H1 (cell line): ENCODE measurements around the gene ENDOV. TPM values are rescaled to one million over a fixed set of nuclear protein-coding genes. Genes with fewer than 3 reads are reported as not detected.

Source experiments
- CTCF ChIA-PET: fragments of 300-600 bp; sonication (Branson Sonifier 250); formaldehyde crosslinking; loops from one replicate; lab custom pipeline; 2021; ENCODE audit not compliant: partially characterized antibody; lab: Charles Lee
- POLR2A ChIA-PET: fragments of 300-600 bp; sonication (Branson Sonifier 250); formaldehyde crosslinking; loops from one replicate; lab custom pipeline; 2021; ENCODE audit warnings: inconsistent platforms; ENCODE audit not compliant: partially characterized antibody; lab: Charles Lee
- DNase-seq, 2 experiments: peaks; one replicate each; pipeline versions ENCODE4 v3.0.0 to v3.0.0-alpha.2; 2010 to 2022; ENCODE audit warnings: low spot score in 2 of 2, low read depth in 1 of 2, mixed read lengths in 1 of 2
- FAIRE-seq: peaks from 2 replicates; lab custom pipeline; 2011; peaks lifted over from hg19 to GRCh38; lab: Jason Lieb, UNC
- H2AFZ ChIP-seq: 2 replicates; pipeline ENCODE4 v1.8.1; 2012; ENCODE audit warnings: low read length, inconsistent platforms
- H2AK5ac ChIP-seq: 2 replicates; pipeline ENCODE4 v1.6.1; 2013; ENCODE audit warnings: low read depth, low read length
- H2BK120ac ChIP-seq: replicated peaks from 2 replicates; pipeline ENCODE3; 2013; ENCODE audit warnings: low read depth, low read length, inconsistent platforms
- H2BK12ac ChIP-seq: 2 replicates; pipeline ENCODE4 v1.6.1; 2013; ENCODE audit warnings: low read depth, low read length
- H2BK15ac ChIP-seq: 2 replicates; pipeline ENCODE4 v1.6.1; 2013; ENCODE audit warnings: low read length
- H2BK20ac ChIP-seq: 2 replicates; pipeline ENCODE4 v1.6.1; 2013; ENCODE audit warnings: low read length
- H2BK5ac ChIP-seq: 2 replicates; pipeline ENCODE4 v1.6.1; 2013; ENCODE audit warnings: low read depth, low read length
- H3K14ac ChIP-seq: 2 replicates; pipeline ENCODE4 v1.6.1; 2013; ENCODE audit warnings: inconsistent platforms; ENCODE audit not compliant: insufficient read length
- H3K18ac ChIP-seq: 2 replicates; pipeline ENCODE4 v1.6.1; 2013; ENCODE audit warnings: low read length; ENCODE audit errors: extremely low read depth
- H3K23ac ChIP-seq: 2 replicates; pipeline ENCODE4 v1.6.1; 2013; ENCODE audit warnings: inconsistent platforms; ENCODE audit not compliant: insufficient read length
- H3K23me2 ChIP-seq: 2 replicates; pipeline ENCODE4 v1.6.1; 2013; ENCODE audit warnings: low read depth, low read length
- H3K27ac ChIP-seq: 2 replicates; pipeline ENCODE4 v1.6.1; 2011; ENCODE audit warnings: low read depth, low read length, inconsistent platforms
- H3K27me3 ChIP-seq, 4 experiments: replicated peaks in 1 of 4; 1 replicate in 1 of 4; 2 replicates in 3 of 4; pipeline versions ENCODE4 v1.6.1 to v1.8.1; 2011 to 2013; ENCODE audit warnings: low read length in 3 of 4, mild to moderate bottlenecking in 3 of 4, inconsistent platforms in 2 of 4, mixed read lengths in 2 of 4, moderate library complexity in 1 of 4; ENCODE audit not compliant: control insufficient read depth in 3 of 4, insufficient read depth in 3 of 4; ENCODE audit errors: extremely low read depth in 1 of 4
- H3K36me3 ChIP-seq, 4 experiments: 2 replicates each; pipeline versions ENCODE4 v1.6.1 to v1.8.1; 2011 to 2013; ENCODE audit warnings: mild to moderate bottlenecking in 4 of 4, low read length in 3 of 4, moderate library complexity in 2 of 4, control low read depth in 1 of 4, inconsistent platforms in 1 of 4; ENCODE audit not compliant: insufficient read depth in 4 of 4, control insufficient read depth in 2 of 4
- H3K4ac ChIP-seq: replicated peaks from 2 replicates; pipeline ENCODE3; 2013; ENCODE audit warnings: low read length, low read depth, mixed read lengths, inconsistent platforms; ENCODE audit not compliant: insufficient read length
- H3K4me1 ChIP-seq, 4 experiments: replicated peaks in 1 of 4; 1 replicate in 1 of 4; 2 replicates in 3 of 4; pipeline versions ENCODE4 v1.6.1 to v1.8.1; 2011 to 2013; ENCODE audit warnings: low read length in 3 of 4, inconsistent platforms in 2 of 4, mixed read lengths in 1 of 4; ENCODE audit not compliant: insufficient read depth in 4 of 4, control insufficient read depth in 3 of 4
- H3K4me2 ChIP-seq, 2 experiments: 2 replicates each; pipeline versions ENCODE4 v1.6.1 to v1.8.1; 2011 to 2013; ENCODE audit warnings: low read depth in 2 of 2, low read length in 2 of 2, control low read depth in 1 of 2, inconsistent platforms in 1 of 2, mild to moderate bottlenecking in 1 of 2; ENCODE audit not compliant: insufficient read depth in 1 of 2
- H3K4me3 ChIP-seq, 4 experiments: fragments of 200-600, 300-600 bp in 1 of 4; sonication (generic), shearing (Covaris generic), sonication (Bioruptor Twin) in 1 of 4; 2 replicates each; pipeline versions ENCODE4 v1.5.1 to v1.8.1; 2011 to 2016; ENCODE audit warnings: low read length in 4 of 4, low read depth in 3 of 4, control low read depth in 2 of 4, inconsistent platforms in 2 of 4, mild to moderate bottlenecking in 2 of 4, mixed read lengths in 1 of 4, moderate library complexity in 1 of 4; ENCODE audit not compliant: insufficient read depth in 2 of 4; ENCODE audit errors: extremely low read depth in 1 of 4
- H3K56ac ChIP-seq: replicated peaks from 2 replicates; pipeline ENCODE3; 2013; ENCODE audit warnings: low read depth, mild to moderate bottlenecking, mixed read lengths, low read length, inconsistent platforms; ENCODE audit not compliant: insufficient read length
- H3K79me1 ChIP-seq: 2 replicates; pipeline ENCODE4 v1.6.1; 2013; ENCODE audit warnings: low read depth, low read length, control low read depth
- H3K79me2 ChIP-seq, 2 experiments: 2 replicates each; pipeline versions ENCODE4 v1.6.1 to v1.8.1; 2012 to 2013; ENCODE audit warnings: low read length in 2 of 2, mild to moderate bottlenecking in 2 of 2, inconsistent platforms in 1 of 2; ENCODE audit not compliant: insufficient read depth in 2 of 2, control insufficient read depth in 1 of 2
- H3K9ac ChIP-seq, 4 experiments: replicated peaks in 1 of 4; 1 replicate in 1 of 4; 2 replicates in 3 of 4; pipeline versions ENCODE4 v1.6.1 to v1.8.1; 2011 to 2013; ENCODE audit warnings: low read depth in 3 of 4, low read length in 3 of 4, control low read depth in 2 of 4, mild to moderate bottlenecking in 2 of 4, moderate library complexity in 2 of 4, inconsistent platforms in 1 of 4; ENCODE audit errors: extremely low read depth in 1 of 4
- H3K9me3 ChIP-seq, 2 experiments: 2 replicates each; pipeline versions ENCODE4 v1.6.1 to v1.8.1; 2012 to 2013; ENCODE audit warnings: mild to moderate bottlenecking in 2 of 2, moderate library complexity in 2 of 2, control low read depth in 1 of 2, inconsistent platforms in 1 of 2, low read depth in 1 of 2, low read length in 1 of 2, mixed read lengths in 1 of 2; ENCODE audit not compliant: insufficient read depth in 2 of 2
- H4K20me1 ChIP-seq, 2 experiments: replicated peaks in 1 of 2; 2 replicates each; pipeline versions ENCODE3 to v1.8.1; 2011 to 2013; ENCODE audit warnings: inconsistent platforms in 2 of 2, low read length in 2 of 2, mild to moderate bottlenecking in 1 of 2; ENCODE audit not compliant: insufficient read depth in 2 of 2, control insufficient read depth in 1 of 2
- H4K5ac ChIP-seq: 2 replicates; pipeline ENCODE4 v1.6.1; 2013; ENCODE audit warnings: low read length, low read depth, mixed read lengths, inconsistent platforms; ENCODE audit not compliant: insufficient read length
- H4K8ac ChIP-seq: 2 replicates; pipeline ENCODE4 v1.8.0; 2013; ENCODE audit warnings: mild to moderate bottlenecking, moderate library complexity, low read length, inconsistent platforms; ENCODE audit not compliant: insufficient read depth; ENCODE audit errors: extremely low read depth
- H4K91ac ChIP-seq: replicated peaks from 2 replicates; pipeline ENCODE3; 2013; ENCODE audit warnings: low read length, mixed read lengths, inconsistent platforms; ENCODE audit not compliant: insufficient read length
- ASH2L ChIP-seq: fragments of 200-600, 300-600 bp; sonication (generic); IDR thresholded peaks from one replicate; pipeline ENCODE4 v1.7.1; 2017; ENCODE audit warnings: low read length
- CHD2 ChIP-seq: IDR thresholded peaks from 2 replicates; pipeline ENCODE4 v1.6.1; 2012; ENCODE audit warnings: low read length, improper control_type of control experiment
- GTF2F1 ChIP-seq: IDR thresholded peaks from 2 replicates; pipeline ENCODE4 v1.6.1; 2012; ENCODE audit warnings: low read depth, low read length, improper control_type of control experiment, borderline replicate concordance
- SIN3A ChIP-seq, 2 experiments: IDR thresholded peaks in 1 of 2; conservative IDR thresholded peaks in 1 of 2; 2 replicates each; pipeline ENCODE4 v1.6.1; 2011 to 2012; ENCODE audit warnings: low read length in 2 of 2, improper control_type of control experiment in 1 of 2, low read depth in 1 of 2, mild to moderate bottlenecking in 1 of 2
- WGBS, 2 experiments: shearing (Covaris generic) in 1 of 2; methylation state at CpG; one replicate each; pipeline versions ENCODE4 v1.1.6 to v1.1.7; 2013 to 2015; ENCODE audit warnings: low lambda C conversion rate in 2 of 2, mixed read lengths in 2 of 2, inconsistent platforms in 1 of 2, low coverage in 1 of 2, missing lambda C conversion rate in 1 of 2; ENCODE audit not compliant: insufficient replicate concordance in 2 of 2, insufficient coverage in 1 of 2, insufficient read length in 1 of 2; ENCODE audit errors: extremely low coverage in 1 of 2, missing lambda C conversion rate in 1 of 2; 5-methylcytosine and 5-hydroxymethylcytosine counted together
- polyA plus RNA-seq, 7 experiments: library from polyadenylated mRNA; depleted of rRNA in 3 of 7; stranded (reverse) in 5 of 7; unstranded in 2 of 7; fragments of >200 nt in 5 of 7; fragments of 200-250 nt in 2 of 7; gene quantifications; 1 replicate in 5 of 7; 2 replicates in 1 of 7; 4 replicates in 1 of 7; pipeline versions ENCODE4 v1.2.1 to v1.2.3, GENCODE V29; 2011 to 2013; ENCODE audit warnings: missing spikeins in 2 of 7, mixed read lengths in 2 of 7
- total RNA-seq: library from RNA; stranded (reverse); fragmentation: NEBNext Ultra II Directional; extraction: Animal tissue kit (Norgen Biotek cat#: 25700); gene quantifications from 2 replicates; pipeline ENCODE4 v1.2.1, GENCODE V29; 2021

Gene ENDOV
- total and polyA plus RNA-seq, 2 of the 8 experiments (the other 6 are each of a cell fraction or from before 2014, with no cell fraction given), result 10.6 to 13.3 TPM

DNA sequence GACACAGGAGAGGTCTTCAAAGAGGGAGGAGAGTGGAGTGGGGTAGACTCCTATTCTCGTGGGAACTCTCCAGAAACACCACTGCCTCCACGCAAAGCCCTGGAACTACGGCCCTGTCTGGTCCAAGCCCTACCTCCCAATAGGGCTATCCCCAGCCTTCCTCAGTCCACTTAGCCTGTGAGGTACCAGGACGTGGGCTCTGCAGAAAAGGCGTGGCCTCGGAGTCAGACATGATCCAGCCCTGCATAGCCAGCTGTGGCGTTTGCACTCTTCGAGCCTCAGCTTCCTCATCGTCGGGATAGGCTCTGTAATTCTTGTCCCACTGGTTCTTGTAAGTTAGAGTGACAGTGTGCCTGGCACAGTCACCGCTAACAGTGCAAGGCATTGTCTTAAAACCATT, 13.8 kb downstream of the ENDOV start:
- Histone ChIP-seq H3K23me2 (no peaks in the 10 kb centered on the region), H3K4me2 (no peak overlapping the region), H3K14ac (no peak overlapping the region), H4K91ac (no peak overlapping the region), H2BK5ac (no peak overlapping the region), H3K4ac (no peak overlapping the region), H2AFZ (no peak overlapping the region), H4K5ac (no peak overlapping the region), H3K27me3 (no peaks in the 10 kb centered on the region; a peak in 1 of 7 replicates), H3K4me3 (no peak overlapping the region), H3K56ac (no peak overlapping the region), H2BK20ac (no peak overlapping the region), H3K27ac (no peak overlapping the region), H4K20me1 (peaks cover 0 to 4% of the 10 kb centered on the region in 2 experiments), H3K18ac (no peak overlapping the region), H3K79me1 (no peaks in the 10 kb centered on the region), H2BK15ac (no peak overlapping the region), H3K79me2 (no peaks in the 10 kb centered on the region), H2BK12ac (no peak overlapping the region), H3K9ac (no peak overlapping the region), H2AK5ac (no peak overlapping the region), H3K36me3 (no peaks in the 10 kb centered on the region; a peak in 1 of 8 replicates), H4K8ac (no peak overlapping the region), H3K9me3 (no peaks in the 10 kb centered on the region), H3K23ac (no peak overlapping the region), H2BK120ac (no peak overlapping the region), H3K4me1 (peaks cover 0 to 8% (median 2%) of the 10 kb centered on the region in 4 experiments; a peak in 3 of 7 replicates)
- no peak for DNase-seq
- ChIA-PET POLR2A (interaction anchor here (1.3 kb wide), 1 partner anchor 16 kb away, joined by 3 read pairs; no protein-coding TSS in a partner anchor), CTCF (interaction anchor here (0.6 to 3.9 kb wide), 8 partner anchors 13 to 294 kb away, joined by 3 to 21 read pairs (median 8); no protein-coding TSS in a partner anchor)
- FAIRE-seq, result no peak
- 83% methylated on average over 10 of the region's 11 CpGs; no CpG with 5 or more reads in 1 of the 2 experiments for WGBS, 2 experiments
- no peak for TF ChIP-seq CHD2
- TF ChIP-seq ASH2L, result no peak
- TF ChIP-seq SIN3A (conservative IDR thresholded peaks at IDR 0.05 in 1 of 2, IDR thresholded peaks at IDR 0.05 in 1 of 2; ENCODE audit: low read depth in 1 of 2, low read length in 2 of 2), result no peak
- no peak for TF ChIP-seq GTF2F1
